HG02870 (cell line): ENCODE results near the gene SYNM.

Source experiments
- ATAC-seq: cut with Tn5 transposase; IDR thresholded peaks from one replicate; pipeline ENCODE4 v1.9.1; 2021; ENCODE audit warnings: mild to moderate bottlenecking, moderate library complexity; ENCODE audit not compliant: unreplicated experiment

Gene SYNM

DNA sequence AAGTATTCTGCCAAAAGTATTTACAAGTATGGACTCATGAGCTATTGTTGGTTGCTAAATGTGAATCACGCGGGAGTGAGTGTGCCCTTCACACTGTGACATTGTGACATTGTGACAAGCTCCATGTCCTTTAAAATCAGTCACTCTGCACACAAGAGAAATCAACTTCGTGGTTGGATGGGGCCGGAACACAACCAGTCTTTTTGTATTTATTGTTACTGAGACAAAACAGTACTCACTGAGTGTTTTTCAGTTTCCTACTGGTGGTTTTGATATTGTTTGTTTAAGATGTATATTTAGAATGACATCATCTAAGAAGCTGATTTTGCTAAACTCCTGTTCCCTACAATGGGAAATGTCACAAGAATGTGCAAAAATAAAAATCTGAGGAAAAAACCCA, 30.3 kb downstream of the SYNM start:
- peak; percentile 91 for ATAC-seq

DNA sequence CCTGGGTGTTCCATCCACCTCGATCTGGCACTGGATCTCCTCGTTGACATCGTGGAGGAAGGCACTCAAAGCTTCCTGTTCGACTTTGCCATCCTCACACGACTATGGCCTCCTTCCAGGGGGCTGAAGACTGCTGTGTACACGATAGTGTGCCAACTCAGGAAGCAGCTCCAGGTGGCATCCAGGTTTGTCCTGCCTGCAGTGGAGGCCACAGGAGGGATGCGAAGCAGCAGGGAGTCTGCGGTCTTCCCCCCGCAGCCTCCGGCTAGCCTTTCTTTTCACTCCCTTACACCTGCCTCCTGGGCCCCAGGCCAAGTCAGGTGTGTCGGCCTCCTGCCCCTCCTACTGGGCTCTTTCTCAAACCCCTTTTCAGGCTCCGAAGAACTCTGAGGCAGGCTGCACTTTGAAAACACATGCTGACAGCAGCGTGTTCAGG, 32.2 kb downstream of the SYNM start:
- no peak for ATAC-seq

DNA sequence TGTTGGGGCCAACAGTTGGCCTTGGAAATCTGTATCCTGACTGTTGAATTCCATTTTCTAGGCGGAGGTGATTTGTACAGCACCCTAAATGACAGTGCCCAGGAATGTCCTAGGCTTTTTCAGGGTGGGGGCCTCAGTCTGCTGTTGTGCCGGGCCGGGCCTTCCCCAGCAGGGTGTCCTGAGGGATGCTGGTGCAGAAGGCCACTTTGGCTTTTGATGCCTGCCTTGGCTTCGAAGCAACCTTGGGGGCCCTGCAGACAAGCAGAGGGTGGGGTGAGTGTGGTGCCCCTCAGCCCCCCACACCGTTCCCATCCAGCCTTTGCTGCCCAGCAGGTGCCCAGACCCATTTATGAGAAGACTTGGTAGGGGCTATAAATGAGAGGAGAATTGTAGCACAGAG, 33.0 kb downstream of the SYNM start:
- no peak for ATAC-seq

DNA sequence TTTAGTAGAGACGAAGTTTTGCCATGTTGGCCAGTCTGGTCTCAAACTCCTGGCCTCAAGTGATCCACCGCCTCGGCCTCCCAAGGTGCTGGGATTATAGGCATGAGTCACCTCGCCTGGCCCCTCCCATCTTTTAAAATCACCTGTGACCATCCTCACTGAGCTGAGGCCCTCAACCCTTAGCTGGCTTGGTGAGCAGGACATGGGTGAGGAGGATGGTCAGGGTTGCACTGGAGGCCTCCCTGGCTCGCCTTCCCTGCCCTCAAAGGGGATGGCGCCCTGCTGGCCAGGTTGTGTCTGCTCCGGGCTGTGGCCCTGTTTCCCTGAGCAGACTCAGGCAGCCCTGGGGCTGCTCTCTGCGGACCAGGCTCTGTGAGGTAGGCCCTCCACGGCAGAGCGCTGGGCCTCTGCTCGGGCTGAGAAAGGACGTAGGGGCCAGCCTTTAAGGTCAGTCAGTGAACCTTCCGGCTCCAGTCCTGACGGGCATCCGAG, 33.7 kb downstream of the SYNM start:
- ATAC-seq, result no peak

DNA sequence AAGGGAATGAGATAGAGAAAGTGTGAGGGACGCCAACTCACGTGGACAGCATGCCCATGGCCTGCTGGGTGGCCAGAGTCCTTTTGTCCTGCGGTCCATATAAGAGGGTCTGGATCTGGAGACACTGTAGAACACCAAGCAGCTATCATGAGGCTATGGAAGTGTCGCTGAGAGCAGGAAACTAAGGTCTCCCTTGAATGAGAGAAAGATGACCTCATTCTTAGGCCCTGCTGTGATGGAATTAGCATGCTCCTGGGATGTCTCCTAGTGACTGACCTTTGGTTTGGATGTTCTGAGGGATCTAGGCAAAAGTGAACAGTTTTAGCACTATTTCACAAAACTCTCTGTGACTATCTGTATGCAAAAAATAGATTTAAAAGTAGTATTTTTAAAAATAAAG, 34.4 kb downstream of the SYNM start:
- no peak for ATAC-seq

DNA sequence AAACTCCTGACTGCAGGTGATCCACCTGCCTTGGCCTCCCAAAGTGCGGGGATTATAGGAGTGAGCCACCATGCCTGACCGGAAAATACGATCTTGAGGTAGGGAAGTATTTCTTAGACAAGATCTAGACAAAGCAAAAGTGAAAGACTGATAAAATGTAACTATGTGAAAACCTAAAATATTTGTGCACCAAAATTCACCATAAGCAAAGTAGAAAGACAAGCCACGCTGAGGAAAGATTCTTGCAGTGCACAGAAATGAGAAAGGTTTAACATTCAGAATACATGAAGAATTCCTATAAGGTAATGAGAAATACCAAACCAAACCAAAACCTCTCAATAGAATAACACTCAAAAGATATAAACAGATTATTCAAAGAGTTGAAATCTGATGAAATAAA, 35.7 kb downstream of the SYNM start:
- no peak for ATAC-seq

DNA sequence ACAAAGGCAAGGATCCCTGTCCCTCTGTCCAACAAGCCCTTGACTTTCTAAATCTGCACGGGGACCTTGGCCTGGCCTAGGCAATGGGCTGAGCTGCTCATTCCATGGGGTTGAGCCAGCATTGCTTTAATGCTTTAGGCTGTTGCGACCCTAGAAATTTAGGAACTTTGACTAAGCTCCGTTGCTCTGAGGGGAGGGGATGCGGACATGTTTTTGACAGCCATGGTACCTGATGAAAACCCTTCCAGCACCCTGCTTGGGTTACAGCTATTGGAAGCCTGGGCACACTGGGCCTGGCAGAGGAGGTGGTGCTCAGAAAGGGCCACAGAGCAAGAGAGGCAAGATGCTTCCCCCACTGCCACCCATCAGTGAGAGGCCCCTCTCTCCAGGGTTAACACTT, 37.1 kb downstream of the SYNM start:
- ATAC-seq, result no peak

DNA sequence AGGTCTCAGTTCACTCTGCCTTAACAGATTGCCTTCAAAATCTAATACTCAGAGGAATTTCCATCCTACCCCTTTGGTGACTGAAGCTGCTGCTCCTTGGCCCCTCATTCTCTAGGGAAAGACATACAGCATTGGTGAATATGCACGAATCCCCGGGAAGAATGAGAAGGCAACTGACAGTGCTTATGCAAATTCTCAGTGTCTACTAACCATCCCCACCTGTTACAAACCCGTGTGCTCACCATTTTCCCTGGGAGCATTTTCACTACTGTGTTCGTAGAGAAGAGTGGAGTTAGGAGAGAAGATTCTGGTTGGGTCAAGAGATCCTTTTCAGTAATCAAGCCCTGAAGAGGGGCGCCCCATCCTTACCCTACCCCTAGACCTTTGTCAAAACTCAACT, 37.7 kb downstream of the SYNM start:
- no peak for ATAC-seq

DNA sequence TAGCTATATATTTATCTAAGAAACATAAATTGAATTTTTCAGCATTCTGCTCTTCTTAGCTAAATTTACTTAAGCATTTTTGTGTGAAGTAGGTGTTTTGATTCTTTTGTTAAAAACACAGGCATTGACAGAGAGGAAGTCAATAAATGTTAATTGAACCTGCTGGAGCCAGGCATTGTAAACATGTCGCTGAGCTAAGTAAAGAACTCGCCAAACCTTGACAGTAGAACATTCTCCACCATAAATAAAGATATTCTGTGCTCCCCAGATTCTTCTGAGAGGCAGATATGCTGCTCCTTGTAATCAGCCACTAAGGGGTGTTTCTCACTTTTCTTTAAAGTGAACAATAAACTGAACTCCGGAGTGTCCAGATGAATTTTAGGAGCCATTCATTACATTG, 38.4 kb downstream of the SYNM start:
- ATAC-seq, result no peak

DNA sequence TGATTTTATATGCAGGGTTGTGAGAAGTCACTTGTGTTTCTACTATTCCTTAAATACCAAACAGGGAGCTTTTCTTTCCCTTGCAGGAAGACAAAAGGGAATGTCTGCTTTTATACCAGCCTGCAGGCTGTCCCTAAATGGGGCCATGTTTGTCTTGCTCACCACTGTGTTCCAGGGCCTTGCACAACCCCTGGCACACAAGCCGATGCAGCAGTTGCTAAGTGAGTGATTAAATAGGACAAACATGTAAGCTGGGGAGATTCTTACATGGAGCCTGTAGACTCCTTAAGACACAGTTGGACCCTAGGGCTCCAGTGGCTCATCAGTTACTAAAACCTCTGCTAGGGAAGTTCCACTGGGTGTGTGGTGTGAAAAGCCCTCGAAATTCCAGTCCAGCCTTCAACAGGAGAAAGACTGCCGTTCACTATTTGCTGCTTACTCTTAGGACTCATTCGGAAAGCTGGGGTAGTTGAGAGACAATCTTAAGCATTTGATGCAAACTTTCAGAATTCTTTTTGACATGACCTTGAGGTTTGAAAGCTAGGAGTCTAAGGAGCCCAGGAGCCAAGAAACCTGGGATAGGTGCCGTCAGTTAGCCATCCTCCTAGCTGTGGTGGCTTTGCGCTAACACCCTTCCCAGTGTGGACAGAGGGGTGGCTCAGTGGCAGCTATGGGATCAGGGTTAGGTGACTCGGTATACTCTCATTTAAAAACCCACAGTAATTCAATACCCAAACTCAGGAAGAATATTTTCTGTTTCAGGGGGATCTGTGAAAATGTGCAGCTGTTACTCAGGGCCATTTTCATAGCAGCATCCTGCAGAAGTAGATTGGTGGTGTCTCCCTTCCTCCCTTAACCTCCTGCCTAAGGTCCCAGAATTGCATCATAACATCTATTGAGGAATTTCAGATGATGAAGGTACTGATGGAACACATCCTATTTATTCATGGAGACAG, 39.1 kb downstream of the SYNM start:
- no peak for ATAC-seq

DNA sequence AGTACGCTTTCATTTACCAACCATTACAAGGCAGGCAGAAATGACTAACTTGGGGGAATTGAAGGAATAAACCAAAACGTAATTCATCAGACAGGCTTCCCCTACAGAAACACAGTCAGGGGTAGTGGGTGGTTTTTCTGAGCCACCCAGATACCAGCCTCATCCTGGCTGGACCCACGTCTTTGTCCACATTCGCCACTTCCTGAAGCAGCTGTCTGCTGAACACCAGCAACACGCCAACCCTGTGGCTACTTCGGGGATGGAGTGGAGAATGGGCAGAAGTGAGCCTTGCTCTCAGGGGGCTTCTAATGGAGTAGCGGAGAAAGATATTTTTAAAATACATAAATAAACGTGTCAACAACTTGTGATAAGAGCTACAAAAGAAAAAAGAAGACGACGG, 40.1 kb downstream of the SYNM start:
- no peak for ATAC-seq

DNA sequence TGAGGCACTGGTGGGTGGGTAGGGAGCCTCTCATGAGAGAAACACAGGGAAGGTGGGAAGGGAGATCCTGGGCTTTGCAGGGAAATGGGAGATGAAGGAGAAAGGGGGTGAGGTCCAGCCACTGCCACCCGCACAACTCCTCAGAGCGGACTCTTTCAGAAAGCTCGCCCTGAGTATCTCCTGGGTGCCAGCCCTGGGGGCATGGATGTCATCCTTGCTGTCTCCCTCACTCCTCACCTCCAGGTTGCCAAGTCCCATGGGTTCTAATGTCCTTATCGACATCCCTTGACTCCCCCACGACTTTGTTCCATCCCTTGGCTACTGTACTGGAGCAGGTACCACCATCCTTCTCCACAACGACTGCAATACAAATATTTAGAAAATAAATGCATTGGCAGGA, 40.9 kb downstream of the SYNM start:
- no peak for ATAC-seq

DNA sequence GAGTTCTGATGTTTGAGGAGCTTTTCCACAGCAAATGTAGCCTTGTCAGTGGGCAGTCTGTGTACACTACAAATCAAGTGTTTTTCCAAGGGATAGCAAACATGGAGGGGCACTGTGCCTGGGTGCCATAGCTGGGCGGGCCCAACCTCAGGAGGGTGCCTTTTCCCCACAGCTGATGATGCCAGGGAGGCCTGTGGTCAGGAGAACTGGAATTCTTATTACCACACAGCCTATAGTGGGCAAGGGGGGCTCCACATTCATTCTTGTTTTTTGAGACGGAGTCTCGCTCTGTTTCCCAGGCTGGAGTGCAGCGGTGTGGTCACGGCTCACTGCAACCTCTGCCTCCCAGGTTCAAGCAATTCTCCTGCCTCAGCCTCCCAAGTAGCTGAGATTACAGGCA, 41.8 kb downstream of the SYNM start:
- no peak for ATAC-seq

DNA sequence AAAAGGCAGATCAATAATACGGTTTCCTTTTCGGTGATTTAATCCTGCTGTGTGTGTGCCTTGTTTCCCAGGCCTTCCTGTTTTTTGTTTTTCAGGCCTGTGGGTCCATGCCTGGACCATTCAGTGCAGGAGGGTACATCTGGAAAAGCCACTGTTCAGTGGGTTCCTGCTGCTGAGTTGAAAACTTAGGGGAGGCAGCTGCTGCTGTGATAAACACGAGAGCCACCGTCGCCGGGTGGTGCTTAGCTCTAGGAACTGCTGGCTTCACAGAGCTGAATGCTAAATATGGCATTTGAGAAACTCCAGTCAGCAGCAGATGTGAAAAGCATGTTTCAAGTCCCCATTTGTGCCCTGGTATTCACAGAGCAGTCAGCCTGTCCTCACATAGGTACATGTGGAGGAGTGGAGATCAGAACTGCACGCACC, 44.0 kb downstream of the SYNM start:
- ATAC-seq, result no peak

DNA sequence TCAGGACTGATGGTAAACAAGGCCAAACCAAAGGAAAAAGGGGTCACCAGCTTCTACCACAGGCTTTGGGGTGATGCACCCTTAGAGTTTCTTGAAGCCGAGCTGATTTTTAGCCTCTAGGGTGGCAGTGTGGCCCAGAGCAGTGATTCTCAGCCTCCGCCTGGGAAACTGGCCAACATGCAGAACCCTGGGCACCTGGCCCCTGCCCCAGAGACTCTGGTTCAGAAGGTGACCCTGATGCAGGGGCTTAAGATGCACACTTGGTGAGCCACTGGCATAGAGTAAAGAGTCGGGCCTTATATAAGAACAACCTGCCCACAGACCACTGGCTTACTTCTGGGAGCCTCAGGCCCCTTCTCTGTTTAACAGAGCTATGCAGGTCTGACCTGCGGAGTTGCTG, 44.5 kb downstream of the SYNM start:
- ATAC-seq, result no peak

DNA sequence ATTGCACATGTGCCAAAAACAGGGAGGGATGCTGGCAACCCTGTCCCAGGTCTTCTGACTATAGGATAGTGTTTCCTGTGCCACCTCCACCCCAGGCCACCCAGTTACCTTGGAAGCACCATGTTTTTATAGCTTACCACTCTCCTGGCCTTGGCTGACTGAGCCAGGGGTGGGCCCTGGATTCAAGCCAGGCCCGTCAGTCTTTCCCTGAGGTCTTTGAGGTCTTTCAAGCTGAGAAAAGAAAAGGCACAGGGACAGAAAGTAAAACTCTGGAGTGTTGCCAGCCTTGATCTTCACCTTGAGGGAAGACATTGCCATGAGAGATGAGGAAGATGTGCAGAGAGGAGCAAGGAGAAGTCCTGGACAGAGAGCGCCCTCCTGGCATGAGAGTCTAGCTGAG, 46.3 kb downstream of the SYNM start:
- ATAC-seq, result no peak

DNA sequence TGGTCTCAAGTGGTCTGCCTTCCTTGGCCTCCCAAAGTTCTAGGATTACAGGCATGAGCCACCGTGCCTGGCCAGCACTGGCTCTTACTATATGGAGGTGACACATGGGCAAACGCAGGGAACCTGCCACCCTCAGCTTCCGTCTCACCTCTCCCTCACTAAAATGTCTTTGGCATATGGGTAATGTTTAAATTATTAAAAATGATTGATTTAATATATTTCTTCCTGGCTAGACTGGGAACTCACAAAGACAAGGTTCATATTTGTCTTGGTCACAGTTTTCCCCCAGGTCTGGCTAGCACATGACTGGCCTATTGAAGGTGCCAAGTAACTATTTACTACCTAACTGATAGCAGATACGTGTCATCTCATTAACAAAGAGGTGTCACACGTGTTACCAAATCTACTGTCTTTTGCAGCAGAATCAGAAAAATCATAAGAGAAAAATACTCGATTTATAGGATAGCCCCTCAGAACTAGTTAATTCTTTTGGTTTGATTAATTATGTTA, 48.2 kb downstream of the SYNM start:
- no peak for ATAC-seq

DNA sequence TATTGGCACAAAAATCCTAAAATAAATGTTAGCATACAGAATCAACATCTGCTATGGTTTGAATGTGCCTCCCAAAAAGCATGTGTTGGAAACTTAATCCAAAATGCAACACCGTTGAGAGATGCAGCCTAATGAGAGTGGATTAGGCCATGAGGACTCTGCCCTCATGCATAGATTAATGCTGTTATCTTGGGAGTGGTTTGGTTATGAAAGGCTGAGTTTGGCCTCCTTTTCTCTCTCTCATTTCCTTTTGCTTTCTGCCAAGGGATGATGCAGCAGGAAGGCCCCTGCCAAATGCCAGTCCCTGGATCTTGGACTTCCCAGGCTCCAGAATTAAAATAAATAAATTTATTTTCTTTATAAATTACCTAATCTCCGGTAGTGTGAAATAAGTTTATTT, 49.4 kb downstream of the SYNM start:
- ATAC-seq, result no peak

DNA sequence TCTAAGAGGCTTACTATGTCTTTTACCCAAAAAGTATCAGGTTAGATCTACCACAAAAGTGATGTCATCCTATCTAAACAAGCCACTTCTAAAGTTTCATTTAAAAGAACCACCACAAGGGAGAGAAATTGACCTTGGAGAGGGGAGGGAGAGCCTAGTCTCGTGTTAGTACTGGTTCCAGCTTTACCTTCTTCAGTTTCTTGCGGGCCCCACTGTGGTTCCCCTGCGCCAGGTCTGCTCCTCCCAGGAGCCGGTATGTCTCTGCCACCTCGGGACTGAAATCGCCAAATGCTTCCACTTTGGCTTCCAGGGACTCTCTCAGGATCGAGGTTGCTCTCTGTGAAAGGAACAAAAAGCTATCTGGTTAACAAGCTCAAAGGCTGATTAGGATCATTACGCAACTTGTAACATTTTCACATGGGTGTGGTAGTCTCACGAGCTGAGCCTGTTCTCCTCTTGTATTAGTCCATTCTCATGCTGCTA, 51.1 kb downstream of the SYNM start:
- no peak for ATAC-seq

DNA sequence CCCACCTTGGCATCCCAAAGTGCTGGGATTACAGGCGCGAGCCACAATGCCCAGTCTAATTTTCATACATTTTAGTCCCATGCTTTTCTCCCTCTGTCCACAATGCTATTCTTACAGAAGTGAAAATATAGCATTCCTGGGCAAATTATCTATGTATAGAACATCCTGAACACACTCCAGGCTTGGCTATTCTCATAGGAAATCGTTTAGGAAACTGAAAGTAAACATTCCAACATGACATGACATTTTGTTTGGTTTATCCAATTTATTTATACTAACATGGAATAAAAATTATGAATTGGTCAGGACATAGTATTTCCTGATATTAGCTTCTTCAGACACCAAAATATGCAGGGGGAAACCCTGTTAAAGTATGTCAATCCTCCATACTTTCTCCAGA, 52.6 kb downstream of the SYNM start:
- ATAC-seq, result no peak

DNA sequence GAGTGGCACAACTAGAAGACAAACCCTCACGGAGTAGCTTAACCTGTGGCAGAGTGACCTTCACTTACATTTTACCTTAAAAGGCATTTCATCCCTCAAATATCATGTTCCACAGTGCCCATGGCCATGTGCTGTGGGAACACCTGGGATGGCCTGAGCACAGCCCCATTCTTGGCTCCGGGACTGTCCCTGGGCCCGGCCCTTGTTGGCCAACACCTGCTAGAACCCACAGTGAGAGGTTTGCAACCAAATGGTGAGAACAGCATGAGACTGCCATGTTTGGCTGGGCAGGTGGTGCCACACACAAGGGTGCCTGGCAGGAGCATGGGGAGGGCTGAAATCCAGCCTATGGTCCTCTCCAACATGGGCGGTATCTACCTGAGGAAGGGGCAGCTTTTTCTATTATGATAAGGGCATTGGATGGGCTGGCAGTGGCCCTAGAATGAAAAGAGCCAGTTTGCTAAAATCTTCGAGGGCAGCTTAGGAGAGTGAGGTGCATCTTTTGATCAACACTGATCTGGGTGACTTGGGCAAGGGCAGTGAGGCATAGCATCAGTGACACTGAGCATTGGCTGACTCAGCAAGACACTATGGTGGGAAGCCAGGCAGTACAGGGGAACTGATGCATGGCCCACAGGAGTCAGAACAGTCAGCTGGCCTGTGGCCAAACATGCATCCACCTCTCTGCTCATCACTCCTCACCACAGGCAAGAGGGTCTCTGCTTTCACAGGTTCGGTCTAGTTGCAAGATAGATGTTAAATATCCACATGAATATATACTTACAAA, 53.9 kb downstream of the SYNM start:
- ATAC-seq, result no peak
